Thyroid gland (tissue), 4 donors: Measurements from ENCODE around the gene EHBP1.

ENCODE experiments used
- POLR2A ChIP-seq, 2 donors: fragments of 450-650 bp; IDR thresholded peaks; one replicate each; pipeline ENCODE4 v1.6.1; 2017; ENCODE audit warnings: antibody characterized with exemption in 2 of 2, mild to moderate bottlenecking in 2 of 2, moderate library complexity in 1 of 2
- TF ChIP-seq, protein P1 (sequence below), 6 experiments: fragments of 200-600 bp in 3 of 6; fragments of 450-650 bp in 3 of 6; sonication (generic) in 3 of 6; IDR thresholded peaks; one replicate each; pipeline ENCODE4 v1.5.1; 2016 to 2019; ENCODE audit warnings: antibody characterized with exemption in 6 of 6, mild to moderate bottlenecking in 2 of 6, inconsistent platforms in 1 of 6, moderate library complexity in 1 of 6

DNA sequence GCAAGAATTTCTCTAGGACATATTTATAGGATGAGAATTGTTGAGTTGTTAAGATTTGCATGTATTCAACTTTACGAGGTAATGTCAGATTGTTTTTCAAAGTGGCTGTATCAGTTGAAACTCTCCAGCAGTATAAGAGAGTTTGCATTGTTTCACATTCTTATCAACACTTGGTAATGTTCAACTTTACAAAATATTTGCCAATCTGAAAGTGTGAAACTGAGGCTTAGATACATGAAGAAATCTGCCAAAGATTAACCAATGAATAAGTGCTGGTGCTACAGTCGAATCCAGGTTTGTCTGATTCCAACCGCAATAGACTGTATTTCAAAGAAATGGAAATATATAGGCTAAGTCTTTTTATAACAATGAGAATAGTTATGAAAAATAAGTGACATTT, 117.0 kb downstream of the EHBP1 start:
- TF ChIP-seq, protein P1, sequence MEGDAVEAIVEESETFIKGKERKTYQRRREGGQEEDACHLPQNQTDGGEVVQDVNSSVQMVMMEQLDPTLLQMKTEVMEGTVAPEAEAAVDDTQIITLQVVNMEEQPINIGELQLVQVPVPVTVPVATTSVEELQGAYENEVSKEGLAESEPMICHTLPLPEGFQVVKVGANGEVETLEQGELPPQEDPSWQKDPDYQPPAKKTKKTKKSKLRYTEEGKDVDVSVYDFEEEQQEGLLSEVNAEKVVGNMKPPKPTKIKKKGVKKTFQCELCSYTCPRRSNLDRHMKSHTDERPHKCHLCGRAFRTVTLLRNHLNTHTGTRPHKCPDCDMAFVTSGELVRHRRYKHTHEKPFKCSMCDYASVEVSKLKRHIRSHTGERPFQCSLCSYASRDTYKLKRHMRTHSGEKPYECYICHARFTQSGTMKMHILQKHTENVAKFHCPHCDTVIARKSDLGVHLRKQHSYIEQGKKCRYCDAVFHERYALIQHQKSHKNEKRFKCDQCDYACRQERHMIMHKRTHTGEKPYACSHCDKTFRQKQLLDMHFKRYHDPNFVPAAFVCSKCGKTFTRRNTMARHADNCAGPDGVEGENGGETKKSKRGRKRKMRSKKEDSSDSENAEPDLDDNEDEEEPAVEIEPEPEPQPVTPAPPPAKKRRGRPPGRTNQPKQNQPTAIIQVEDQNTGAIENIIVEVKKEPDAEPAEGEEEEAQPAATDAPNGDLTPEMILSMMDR (IDR thresholded peaks at IDR 0.05): no peak
- no peak for TF ChIP-seq POLR2A (IDR thresholded peaks at IDR 0.05)
